IMR-90 (cell line): Measurements from ENCODE around the gene STX1B.

ENCODE experiments used
- CEBPB ChIP-seq: IDR thresholded peaks from 2 replicates; pipeline ENCODE4 v1.6.1; 2012; ENCODE audit warnings: low read depth, low read length, improper control_type of control experiment
- CTCF ChIP-seq: conservative IDR thresholded peaks from 2 replicates; pipeline ENCODE4 v1.5.1; 2012; ENCODE audit warnings: mild to moderate bottlenecking, low read depth, low read length, improper control_type of control experiment
- MAFK ChIP-seq: IDR thresholded peaks from 2 replicates; pipeline ENCODE4 v1.6.1; 2012; ENCODE audit warnings: low read depth, low read length, improper control_type of control experiment
- MAZ ChIP-seq: IDR thresholded peaks from 2 replicates; pipeline ENCODE4 v1.6.1; 2012; ENCODE audit warnings: low read depth, mild to moderate bottlenecking, low read length, improper control_type of control experiment, moderate library complexity, borderline replicate concordance
- POLR2A ChIP-seq: IDR thresholded peaks from 2 replicates; pipeline ENCODE4 v1.6.1; 2012; ENCODE audit warnings: mild to moderate bottlenecking, low read depth, low read length
- RAD21 ChIP-seq: IDR thresholded peaks from 2 replicates; pipeline ENCODE4 v1.6.1; 2012; ENCODE audit warnings: low read length, improper control_type of control experiment
- RFX5 ChIP-seq: IDR thresholded peaks from 2 replicates; pipeline ENCODE4 v1.8.0; 2012; ENCODE audit warnings: low read depth, mild to moderate bottlenecking, low read length, moderate library complexity

GRCh38 chr16:30985401-30986128 lies 24.9 kb downstream of the STX1B start:
- TF ChIP-seq MAFK, result no peak
- TF ChIP-seq CEBPB, result no peak
- TF ChIP-seq POLR2A, result no peak
- no peak for TF ChIP-seq CTCF
- TF ChIP-seq RAD21, result peak; percentile 33
- TF ChIP-seq MAZ, result no peak
- TF ChIP-seq RFX5, result no peak
